ENCODE results near the gene POLR2H.

GRCh38 chr3:184336547-184337398, 24.7 kb upstream of the POLR2H start:
- TF ChIP-seq CTCF (conservative IDR thresholded peaks at IDR 0.05) (no peak), EZH2 (IDR thresholded peaks at IDR 0.05; ENCODE audit: low read depth) (no peak)

Measured in PC-9 (cell line).